D341Med (cell line): ENCODE data around the gene PRKAG3.

Experiments
- DNase-seq: peaks from one replicate; pipeline ENCODE4 v3.0.0; 2012; ENCODE audit warnings: low spot score

The PRKAG3 gene

GRCh38 chr2:218814540-218815243 is 16.9 kb downstream of the PRKAG3 start:
- DNase-seq = no peak

- no peak for DNase-seq
These were observed 17.7 kb downstream of the PRKAG3 start for GRCh38 chr2:218813771-218814460.

GRCh38 chr2:218812861-218813260 is 18.7 kb downstream of the PRKAG3 start:
- DNase-seq = no peak

GRCh38 chr2:218812096-218812815 is 19.3 kb downstream of the PRKAG3 start:
- no peak for DNase-seq

GRCh38 chr2:218811382-218811781 is 20.2 kb downstream of the PRKAG3 start:
- no peak for DNase-seq

GRCh38 chr2:218810256-218810655 is 21.3 kb downstream of the PRKAG3 start:
- no peak for DNase-seq

GRCh38 chr2:218809515-218809914 is 22.1 kb downstream of the PRKAG3 start:
- DNase-seq = no peak

GRCh38 chr2:218807626-218808025 is 24.0 kb downstream of the PRKAG3 start:
- DNase-seq = no peak

- DNase-seq = no peak
These were observed 25.1 kb downstream of the PRKAG3 start for GRCh38 chr2:218806346-218806978.

- DNase-seq = no peak
These were observed 26.0 kb downstream of the PRKAG3 start for GRCh38 chr2:218805627-218806026.

- no peak for DNase-seq
These were observed 26.8 kb downstream of the PRKAG3 start for GRCh38 chr2:218804817-218805216.

GRCh38 chr2:218802386-218802994 is 29.1 kb downstream of the PRKAG3 start:
- DNase-seq = no peak

GRCh38 chr2:218799990-218800389 is 31.6 kb downstream of the PRKAG3 start:
- DNase-seq = no peak

- no peak for DNase-seq
These were observed 32.7 kb downstream of the PRKAG3 start for GRCh38 chr2:218798767-218799504.

GRCh38 chr2:218796691-218797090 is 34.9 kb downstream of the PRKAG3 start:
- no peak for DNase-seq

- DNase-seq = no peak
These were observed 39.2 kb downstream of the PRKAG3 start for GRCh38 chr2:218792433-218792832.

- no peak for DNase-seq
These were observed 42.9 kb downstream of the PRKAG3 start for GRCh38 chr2:218788529-218789255.

GRCh38 chr2:218786133-218786532 is 45.5 kb downstream of the PRKAG3 start:
- DNase-seq = no peak

- DNase-seq = no peak
These were observed 46.5 kb downstream of the PRKAG3 start for GRCh38 chr2:218785103-218785502.

GRCh38 chr2:218783688-218784087 is 47.9 kb downstream of the PRKAG3 start:
- DNase-seq = no peak

GRCh38 chr2:218782528-218782844 is 49.1 kb downstream of the PRKAG3 start:
- DNase-seq = no peak
